ENCODE measurements around the gene EIF4ENIF1. TPM values are rescaled to one million over a fixed set of nuclear protein-coding genes. Genes with fewer than 3 reads are reported as not detected.

The EIF4ENIF1 gene
- total RNA-seq, 4 donors from 2014 or later: 23.8 to 51.4 (median 25.0) TPM

GRCh38 chr22:31492151-31492550, 2.5 kb upstream of the EIF4ENIF1 start:
- H3K27ac ChIP-seq (replicated peaks in 1 of 4): peak overlapping the region in 2 of 4 donors; percentile 92 to 99
- no peak for DNase-seq (ENCODE audit: extremely low spot score)
- no peaks in the 10 kb centered on the region for H3K27me3 ChIP-seq
- 90% methylated on average over 3 of the region's 3 CpGs for WGBS
- H3K9me3 ChIP-seq: no peaks in the 10 kb centered on the region
- TF ChIP-seq POLR2A (IDR thresholded peaks at IDR 0.05; ENCODE audit: low read depth): no peak
- no peak for TF ChIP-seq EP300 (IDR thresholded peaks at IDR 0.05)
- no peak for TF ChIP-seq CTCF (IDR thresholded peaks at IDR 0.05)
- TF ChIP-seq POLR2AphosphoS5 (IDR thresholded peaks at IDR 0.05): no peak
- intact Hi-C loops (cut with DNase I): no loop called here
- peaks cover 30 to 52% (median 41%) of the 10 kb centered on the region in 4 donors for H3K4me1 ChIP-seq
- H3K4me3 ChIP-seq: no peak overlapping the region
- peaks cover 4 to 8% (median 7%) of the 10 kb centered on the region in 4 donors for H3K36me3 ChIP-seq

- Histone ChIP-seq H3K36me3 (peaks cover 11 to 15% (median 15%) of the 10 kb centered on the region in 4 donors), H3K4me3 (peak overlapping the region in 2 of 4 donors; percentile 78 to 89), H3K27me3 (no peaks in the 10 kb centered on the region), H3K27ac (replicated peaks in 1 of 4) (peak overlapping the region; percentile 91 to 99 (median 92)), H3K9me3 (no peaks in the 10 kb centered on the region), H3K4me1 (peaks cover 25 to 46% (median 40%) of the 10 kb centered on the region in 4 donors)
- whole genome bisulfite sequencing: 78% methylated on average over 8 of the region's 8 CpGs
- no peak for DNase-seq (ENCODE audit: extremely low spot score)
- no peak for TF ChIP-seq EP300 (IDR thresholded peaks at IDR 0.05)
- no peak for TF ChIP-seq POLR2AphosphoS5 (IDR thresholded peaks at IDR 0.05)
- no peak for TF ChIP-seq POLR2A (IDR thresholded peaks at IDR 0.05; ENCODE audit: low read depth)
- TF ChIP-seq CTCF (IDR thresholded peaks at IDR 0.05): no peak
- intact Hi-C loops (cut with DNase I): no loop called here
Observed at GRCh38 chr22:31491218-31491962, 1.7 kb upstream of the EIF4ENIF1 start.

GRCh38 chr22:31490496-31490925, 869 bp upstream of the EIF4ENIF1 start:
- intact Hi-C loops (cut with DNase I): no loop called here
- Histone ChIP-seq H3K9me3 (no peaks in the 10 kb centered on the region), H3K27ac (replicated peaks in 1 of 4) (peak overlapping the region; percentile 91 to 99 (median 92)), H3K36me3 (peaks cover 13 to 24% (median 22%) of the 10 kb centered on the region in 4 donors), H3K4me3 (peak overlapping the region; percentile 73 to 89 (median 78)), H3K4me1 (peaks cover 25 to 48% (median 40%) of the 10 kb centered on the region in 4 donors), H3K27me3 (no peaks in the 10 kb centered on the region)
- no peak for TF ChIP-seq CTCF (IDR thresholded peaks at IDR 0.05)
- TF ChIP-seq POLR2A (IDR thresholded peaks at IDR 0.05; ENCODE audit: low read depth): no peak
- TF ChIP-seq EP300 (IDR thresholded peaks at IDR 0.05): no peak
- TF ChIP-seq POLR2AphosphoS5 (IDR thresholded peaks at IDR 0.05): no peak
- DNase-seq (ENCODE audit: extremely low spot score): peak; percentile 92
- 2% methylated on average over 15 of the region's 15 CpGs for WGBS

- no peaks in the 10 kb centered on the region for H3K27me3 ChIP-seq
Observed at GRCh38 chr22:31488988-31489617, 539 bp downstream of the EIF4ENIF1 start.

More at GRCh38 chr22:31488988-31489617, 539 bp downstream of the EIF4ENIF1 start:
- TF ChIP-seq CTCF (IDR thresholded peaks at IDR 0.05) (no peak), POLR2AphosphoS5 (IDR thresholded peaks at IDR 0.05) (no peak), POLR2A (IDR thresholded peaks at IDR 0.05; ENCODE audit: low read depth) (no peak), EP300 (IDR thresholded peaks at IDR 0.05) (no peak)
- 0% methylated on average over 6 of the region's 61 CpGs for whole genome bisulfite sequencing
- peak overlapping the region; percentile 91 to 99 (median 92) for H3K27ac ChIP-seq (replicated peaks in 1 of 4)
- intact Hi-C loops (cut with DNase I): no loop called here
- no peak for DNase-seq (ENCODE audit: extremely low spot score)
- H3K36me3 ChIP-seq: peaks cover 24 to 38% (median 36%) of the 10 kb centered on the region in 4 donors
- no peaks in the 10 kb centered on the region for H3K9me3 ChIP-seq
- H3K4me3 ChIP-seq: peak overlapping the region; percentile 73 to 89 (median 78)
- peaks cover 20 to 55% (median 37%) of the 10 kb centered on the region in 4 donors for H3K4me1 ChIP-seq
